K562 (cell line): Measurements from ENCODE around the gene HFE. TPM values are rescaled to one million over a fixed set of nuclear protein-coding genes. Genes with fewer than 3 reads are reported as not detected.
A peak's percentile ranks its signal among the peaks of the same experiment; 100 is the strongest.

Source experiments
- ATAC-seq: fragments of 200-7000 bp; cut with Tn5 transposase; 3 replicates; pipeline ENCODE4 v1.9.1; 2020; ENCODE audit warnings: moderate library complexity
- BruUV-seq: library from RNA; stranded (reverse); fragments of 400-500 nt; replicated peaks from 2 replicates; lab custom pipeline; 2021; lab: Mats Ljungman, UMichigan
- CTCF ChIA-PET: fragments of 300-600 bp; formaldehyde crosslinking; extraction: SDS; loops from one replicate; lab custom pipeline; 2021; ENCODE audit warnings: low intra/inter-chr PET ratio; lab: Yijun Ruan, JAX
- POLR2A ChIA-PET: fragments of 300-600, 350-650 bp; sonication (Branson Sonifier 250); formaldehyde crosslinking; extraction: SDS; loops from one replicate; lab custom pipeline; 2021; ENCODE audit warnings: antibody characterized with exemption, inconsistent platforms; lab: Yijun Ruan, JAX
- DNase-seq, 4 experiments: peaks; one replicate each; pipeline versions ENCODE4 v3.0.0 to v3.0.0-alpha.2; 2011 to 2018; ENCODE audit warnings: low spot score in 3 of 4, mixed read lengths in 3 of 4; ENCODE audit errors: extremely low read depth in 1 of 4
- FAIRE-seq: peaks from 2 replicates; lab custom pipeline; 2011; peaks lifted over from hg19 to GRCh38; lab: Jason Lieb, UNC
- H2AFZ ChIP-seq: 2 replicates; pipeline ENCODE4 v1.6.0; 2011; ENCODE audit warnings: low read depth, low read length, control low read depth, inconsistent platforms
- H3K27ac ChIP-seq: fragments of 200-600 bp; 3 replicates; pipeline ENCODE4 v1.8.0; 2011; ENCODE audit warnings: low read depth, mild to moderate bottlenecking, control low read depth, inconsistent platforms, low read length, moderate library complexity, mixed read lengths; ENCODE audit errors: extremely low read depth
- H3K27me3 ChIP-seq, 2 experiments: fragments of 300-600 bp in 1 of 2; 2 replicates in 1 of 2; 3 replicates in 1 of 2; pipeline versions ENCODE4 v1.6.0 to v1.8.0; 2011; ENCODE audit warnings: inconsistent platforms in 2 of 2, low read length in 2 of 2, mild to moderate bottlenecking in 1 of 2, mixed read lengths in 1 of 2, moderate library complexity in 1 of 2; ENCODE audit not compliant: control insufficient read depth in 2 of 2, insufficient read depth in 2 of 2
- H3K36me3 ChIP-seq: fragments of 300-600 bp; 3 replicates; pipeline ENCODE4 v1.8.0; 2011; ENCODE audit warnings: mild to moderate bottlenecking, low read length, inconsistent platforms; ENCODE audit not compliant: control insufficient read depth, insufficient read depth
- H3K4me1 ChIP-seq, 2 experiments: fragments of 200-600 bp in 1 of 2; replicated peaks in 1 of 2; 2 replicates in 1 of 2; 3 replicates in 1 of 2; pipeline versions ENCODE4 v1.5.1 to v1.8.0; 2011; ENCODE audit warnings: inconsistent platforms in 2 of 2, low read length in 2 of 2, mild to moderate bottlenecking in 1 of 2, mixed read lengths in 1 of 2, moderate library complexity in 1 of 2; ENCODE audit not compliant: control insufficient read depth in 2 of 2, insufficient read depth in 2 of 2
- H3K4me2 ChIP-seq: 2 replicates; pipeline ENCODE4 v1.6.1; 2011; ENCODE audit warnings: low read length, control low read depth, inconsistent platforms, mixed read lengths; ENCODE audit not compliant: insufficient read depth
- H3K4me3 ChIP-seq: fragments of 200-600 bp; sonication (generic), shearing (Covaris generic); 2 replicates; pipeline ENCODE4 v1.5.1; 2016; ENCODE audit warnings: control low read depth, inconsistent platforms
- H3K79me2 ChIP-seq: fragments of 200-600 bp; 3 replicates; pipeline ENCODE4 v1.8.0; 2011; ENCODE audit warnings: low read length, inconsistent platforms; ENCODE audit not compliant: control insufficient read depth, insufficient read depth
- H3K9ac ChIP-seq, 2 experiments: 2 replicates each; pipeline versions ENCODE4 v1.6.0 to v1.6.1; 2011; ENCODE audit warnings: low read depth in 2 of 2, low read length in 2 of 2, control low read depth in 1 of 2, inconsistent platforms in 1 of 2, mild to moderate bottlenecking in 1 of 2, mixed read lengths in 1 of 2; ENCODE audit not compliant: insufficient read depth in 1 of 2
- H3K9me1 ChIP-seq: one replicate; pipeline ENCODE4 v1.6.0; 2011; ENCODE audit warnings: inconsistent platforms, mild to moderate bottlenecking, low read length, moderate library complexity; ENCODE audit not compliant: control insufficient read depth, insufficient read depth
- H3K9me3 ChIP-seq: replicated peaks from 2 replicates; pipeline ENCODE4 v1.5.1; 2011; ENCODE audit warnings: low read depth, low read length, inconsistent platforms; ENCODE audit not compliant: control insufficient read depth, insufficient read depth
- H4K20me1 ChIP-seq: replicated peaks from 2 replicates; pipeline ENCODE4 v1.6.1; 2011; ENCODE audit warnings: low read length, inconsistent platforms, mixed read lengths; ENCODE audit not compliant: control insufficient read depth, insufficient read depth
- DMBX1 ChIP-seq: fragments of 250-450 bp; sonication (Bioruptor Pico); IDR thresholded peaks from 2 replicates; pipeline ENCODE4 v1.8.0; 2022; ENCODE audit warnings: inconsistent platforms, mild to moderate bottlenecking, moderate library complexity, borderline replicate concordance
- GABPA ChIP-seq: fragments of 200-800 bp; sonication (Bioruptor generic); conservative IDR thresholded peaks from 2 replicates; pipeline ENCODE4 v1.6.1; 2016; ENCODE audit warnings: low read depth, missing genetic modification characterization, missing compliant biosample characterization
- HDAC2 ChIP-seq: fragments of 450-650 bp; IDR thresholded peaks from 2 replicates; pipeline ENCODE4 v1.6.1; 2016; ENCODE audit warnings: mild to moderate bottlenecking
- HNRNPK ChIP-seq: fragments of 200-400 bp; formaldehyde crosslinking; IDR thresholded peaks from one replicate; pipeline ENCODE4 v1.6.1; 2018; ENCODE audit warnings: mild to moderate bottlenecking, low read depth, low read length; ENCODE audit not compliant: poor library complexity, severe bottlenecking
- IFI16 ChIP-seq: fragments of 250-450 bp; sonication (Bioruptor Pico); IDR thresholded peaks from 2 replicates; pipeline ENCODE4 v2.1.2; 2022; ENCODE audit warnings: mild to moderate bottlenecking, inconsistent platforms
- KDM2B ChIP-seq: fragments of 250-450 bp; sonication (Bioruptor Pico); IDR thresholded peaks from 2 replicates; pipeline ENCODE4 v1.8.0; 2021; ENCODE audit warnings: mild to moderate bottlenecking, moderate library complexity
- LARP7 ChIP-seq: fragments of 450-650 bp; IDR thresholded peaks from 2 replicates; pipeline ENCODE4 v1.6.1; 2016
- MAFF ChIP-seq: IDR thresholded peaks from 2 replicates; pipeline ENCODE4 v1.6.1; 2012; ENCODE audit warnings: low read length, improper control_type of control experiment
- MXI1 ChIP-seq: IDR thresholded peaks from 2 replicates; pipeline ENCODE4 v1.6.1; 2011; ENCODE audit warnings: low read depth, mild to moderate bottlenecking, improper control_type of control experiment, low read length
- NFATC3 ChIP-seq: fragments of 450-650 bp; IDR thresholded peaks from 2 replicates; pipeline ENCODE4 v1.6.1; 2017; ENCODE audit warnings: mild to moderate bottlenecking
- PRMT5 ChIP-seq: sonication (generic); formaldehyde crosslinking; IDR thresholded peaks from 2 replicates; pipeline ENCODE4 v1.5.0; 2020; ENCODE audit warnings: missing genetic modification reagents
- PYGO2 ChIP-seq: fragments of 450-650 bp; IDR thresholded peaks from 2 replicates; pipeline ENCODE4 v1.6.1; 2016; ENCODE audit warnings: mild to moderate bottlenecking, missing genetic modification characterization, moderate library complexity, missing compliant biosample characterization
- RBBP5 ChIP-seq: fragments of 200-600 bp; sonication (generic); IDR thresholded peaks from 2 replicates; pipeline ENCODE4 v1.6.1; 2012; ENCODE audit warnings: borderline replicate concordance, mild to moderate bottlenecking, low read length, control low read depth, inconsistent platforms; ENCODE audit not compliant: insufficient read depth, poor library complexity, severe bottlenecking
- SNIP1 ChIP-seq: fragments of 450-650 bp; IDR thresholded peaks from 2 replicates; pipeline ENCODE4 v1.7.1; 2017; ENCODE audit warnings: low read depth, mild to moderate bottlenecking
- XRCC4 ChIP-seq: IDR thresholded peaks from one replicate; pipeline ENCODE4 v1.6.1; 2011; ENCODE audit not compliant: insufficient read depth, insufficient read length; ENCODE audit errors: extremely low read depth
- ZBTB17 ChIP-seq: fragments of 450-650 bp; formaldehyde crosslinking; IDR thresholded peaks from 2 replicates; pipeline ENCODE4 v1.4.0; 2020; ENCODE audit warnings: mild to moderate bottlenecking
- ZBTB8A ChIP-seq: fragments of 450-650 bp; IDR thresholded peaks from 2 replicates; pipeline ENCODE4 v1.6.1; 2018; ENCODE audit warnings: mild to moderate bottlenecking, moderate library complexity; ENCODE audit not compliant: partially characterized antibody
- ZC3H4 ChIP-seq: sonication (generic); formaldehyde crosslinking; IDR thresholded peaks from 2 replicates; pipeline ENCODE4 v1.9.0; 2021; ENCODE audit warnings: missing genetic modification reagents, borderline replicate concordance
- ZNF134 ChIP-seq: fragments of 250-450 bp; sonication (Bioruptor Pico); conservative IDR thresholded peaks from 2 replicates; pipeline ENCODE4 v1.4.0; 2020
- ZNF311 ChIP-seq: fragments of 250-450 bp; sonication (Bioruptor Pico); IDR thresholded peaks from 2 replicates; pipeline ENCODE4 v1.4.0; 2020; ENCODE audit warnings: mild to moderate bottlenecking, moderate library complexity
- ZNF316 ChIP-seq: fragments of 450-650 bp; IDR thresholded peaks from 2 replicates; pipeline ENCODE4 v1.6.1; 2016
- ZNF696 ChIP-seq: fragments of 250-450 bp; sonication (Bioruptor Pico); conservative IDR thresholded peaks from 2 replicates; pipeline ENCODE4 v1.4.0; 2020; ENCODE audit warnings: mild to moderate bottlenecking, moderate library complexity
- ZNF740 ChIP-seq, 3 experiments: fragments of 200-800 bp in 1 of 3; sonication (Bioruptor generic) in 1 of 3; sonication (generic) in 1 of 3; formaldehyde crosslinking in 1 of 3; IDR thresholded peaks; 2 replicates each; pipeline versions ENCODE4 v1.6.1 to v1.8.0; 2016 to 2022; ENCODE audit warnings: mild to moderate bottlenecking in 2 of 3, missing compliant biosample characterization in 2 of 3, missing genetic modification characterization in 2 of 3, missing genetic modification reagents in 1 of 3
- WGBS: fragments of 100-300 bp; shearing (Covaris generic); methylation state at CpG from one replicate; pipeline ENCODE4 v1.1.6; 2016; ENCODE audit warnings: low coverage, mixed read lengths; ENCODE audit not compliant: insufficient coverage; ENCODE audit errors: missing lambda C conversion rate; 5-methylcytosine and 5-hydroxymethylcytosine counted together
- in situ Hi-C: fragments of 300-500 bp; cut with MboI; formaldehyde crosslinking; loops from 4 replicates; pipeline ENCODE4 v1.15.0; 2018; ENCODE audit warnings: inconsistent platforms, mixed read lengths
- intact Hi-C: fragments of 100-400 bp; cut with micrococcal nuclease; formaldehyde crosslinking; loops from 2 replicates; pipeline ENCODE4 v1.14.2; 2022
- polyA plus RNA-seq, 8 experiments: library from polyadenylated mRNA; depleted of rRNA in 4 of 8; stranded (reverse) in 5 of 8; unstranded in 3 of 8; fragments of >200 nt; fragmentation: Nextera tagmentation in 2 of 8; fragmentation: Illumina TruSeq in 1 of 8; extraction: Ambion mirVana in 2 of 8; extraction: Trizol in 1 of 8; gene quantifications; 2 replicates each; pipeline versions ENCODE4 v1.2.1 to v1.2.3, GENCODE V29; 2011 to 2014; ENCODE audit warnings: inconsistent platforms in 1 of 8, missing spikeins in 1 of 8
- total RNA-seq, 7 experiments: library from RNA; depleted of rRNA in 6 of 7; stranded (reverse); fragments of >200 nt in 6 of 7; fragmentation: Illumina TruSeq in 2 of 7; extraction: Trizol in 2 of 7; gene quantifications; 2 replicates each; pipeline versions ENCODE4 v1.2.1 to v1.2.3, GENCODE V29; 2011 to 2021; ENCODE audit warnings: low replicate concordance in 1 of 7

Gene HFE
- total and polyA plus RNA-seq, 9 of the 15 experiments (the other 6 are each of a cell fraction or from before 2014, with no cell fraction given): 0.14 to 1.2 (median 0.76) TPM

- TF ChIP-seq ZNF740 (CRISPR knock-in tag; IDR thresholded peaks at IDR 0.05) (peak; percentile 86), ZNF740 (tag; IDR thresholded peaks at IDR 0.05) (peak; percentile 24 to 60; a peak in 2 of 4 replicates), ZNF134 (CRISPR knock-in tag) (no peak), MAFF (peak; percentile 65), DMBX1 (CRISPR knock-in tag) (no peak), PRMT5 (no peak), HDAC2 (peak; percentile 75), MXI1 (no peak; the same call in 1 of the 2 replicates), ZNF311 (CRISPR knock-in tag) (no peak; the same call in 1 of the 2 replicates)
- TF ChIP-seq, all 486 proteins: peak for 270
Measured at GRCh38 chr6:26122793-26123674, 35.8 kb downstream of the HFE start (continued).

- peak overlapping the region; percentile 95 for H3K27ac ChIP-seq
- intact Hi-C loops (loop anchor here (1.0 to 10.0 kb wide), 7 partner anchors 67 to 1771 kb away; a partner anchor contains a TSS), in situ Hi-C loops (loop anchor here (5.0 to 10.0 kb wide), 3 partner anchors 74 to 1711 kb away; a partner anchor contains a TSS)
- H3K4me1 ChIP-seq: peaks cover 3 to 13% of the 10 kb centered on the region in 2 experiments; a peak in 4 of 5 replicates
- no peak overlapping the region for H2AFZ ChIP-seq
- peaks cover 37% of the 10 kb centered on the region for H4K20me1 ChIP-seq
- peaks cover 98% of the 10 kb centered on the region for H3K79me2 ChIP-seq
- ChIA-PET CTCF (no interaction called here), POLR2A (interaction anchor here (0.6 to 6.4 kb wide), 69 partner anchors 8 to 1769 kb away, joined by 3 to 465 read pairs (median 6); partner anchors contain the start of genes BTN2A2 and HFE)
- no TSS peak for BruUV-seq
- no peaks in the 10 kb centered on the region for H3K9me1 ChIP-seq
- peak overlapping the region; percentile 72 for H3K4me3 ChIP-seq
- H3K9ac ChIP-seq: peak overlapping the region; percentile 92 to 96
- peak overlapping the region; percentile 93 for H3K4me2 ChIP-seq
- DNase-seq: no peak
- 0% methylated on average over 16 of the region's 16 CpGs for WGBS
- no peaks in the 10 kb centered on the region for H3K9me3 ChIP-seq
- H3K27me3 ChIP-seq: no peaks in the 10 kb centered on the region
- FAIRE-seq: no peak
- no peak for ATAC-seq
- H3K36me3 ChIP-seq: peaks cover 49% of the 10 kb centered on the region
- TF ChIP-seq ZBTB8A (no peak), GABPA (tag) (no peak), HNRNPK (no peak), NFATC3 (no peak), ZNF316 (no peak), XRCC4 (no peak), LARP7 (no peak; the same call in 1 of the 2 replicates), RBBP5 (no peak), SNIP1 (no peak), KDM2B (CRISPR knock-in tag) (no peak), PYGO2 (tag) (no peak), ZNF696 (CRISPR knock-in tag) (no peak), IFI16 (CRISPR knock-in tag) (no peak), ZBTB17 (CRISPR knock-in tag) (no peak), ZC3H4 (no peak)
Measured at GRCh38 chr6:26123675-26123946, 36.4 kb downstream of the HFE start.
